GM18870 (cell line): ENCODE measurements around the gene MAGOH.

ENCODE experiments used
- ATAC-seq: cut with Tn5 transposase; IDR thresholded peaks from one replicate; pipeline ENCODE4 v1.9.1; 2021; ENCODE audit warnings: moderate library complexity; ENCODE audit not compliant: unreplicated experiment

The MAGOH gene

DNA sequence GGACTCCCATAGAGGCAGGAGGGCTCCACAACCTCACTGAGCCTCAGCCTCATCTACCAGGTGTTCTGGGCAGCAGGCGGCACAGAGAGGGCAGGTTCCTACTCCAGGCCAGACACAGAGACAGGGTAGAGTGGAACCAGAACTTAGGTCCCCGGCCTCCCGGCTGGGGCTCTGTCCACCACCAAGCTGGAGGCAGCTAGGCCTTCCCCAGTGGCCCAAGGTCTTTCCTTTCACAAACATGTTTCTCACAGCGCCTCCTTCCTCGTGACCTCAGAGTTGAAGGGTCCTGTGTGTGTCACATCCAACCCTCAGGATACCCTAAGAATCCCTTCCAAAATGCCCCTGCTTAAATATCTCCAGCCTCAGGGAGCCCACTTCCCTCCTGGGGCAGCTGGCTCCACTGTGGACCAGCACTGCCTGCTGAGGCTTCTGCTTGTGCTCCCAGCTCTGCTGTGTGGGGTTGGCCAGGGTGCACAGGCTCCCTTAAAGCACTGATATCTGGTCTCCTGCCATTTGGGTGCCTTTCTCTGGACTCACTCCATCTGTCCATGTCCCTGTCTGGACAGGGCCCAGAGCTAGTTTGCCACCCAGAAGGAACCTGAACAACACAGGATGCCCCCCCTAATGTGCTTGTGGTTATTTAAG, 33.2 kb upstream of the MAGOH start:
- no peak for ATAC-seq

DNA sequence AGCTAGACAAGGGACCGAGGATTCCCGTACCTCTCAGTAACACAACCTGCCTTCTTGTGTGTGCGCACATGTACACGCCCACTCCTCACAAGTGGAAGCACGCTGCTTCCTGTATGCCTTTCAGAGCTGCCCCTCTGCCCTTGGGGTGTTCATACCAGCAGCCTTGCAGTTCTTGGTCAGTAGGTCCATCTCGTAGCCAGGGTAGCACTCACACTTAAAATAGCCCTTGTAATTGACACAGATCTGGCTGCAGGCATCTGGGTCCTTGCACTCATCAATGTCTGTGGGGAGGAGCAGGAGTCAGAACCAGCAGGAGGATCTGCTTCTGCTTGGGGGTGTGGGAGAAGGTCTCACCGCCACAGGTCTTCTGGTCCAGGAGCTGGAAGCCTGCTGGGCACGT, 32.6 kb upstream of the MAGOH start:
- no peak for ATAC-seq

GRCh38 chr1:53270107-53270506, 31.8 kb upstream of the MAGOH start:
- no peak for ATAC-seq

DNA sequence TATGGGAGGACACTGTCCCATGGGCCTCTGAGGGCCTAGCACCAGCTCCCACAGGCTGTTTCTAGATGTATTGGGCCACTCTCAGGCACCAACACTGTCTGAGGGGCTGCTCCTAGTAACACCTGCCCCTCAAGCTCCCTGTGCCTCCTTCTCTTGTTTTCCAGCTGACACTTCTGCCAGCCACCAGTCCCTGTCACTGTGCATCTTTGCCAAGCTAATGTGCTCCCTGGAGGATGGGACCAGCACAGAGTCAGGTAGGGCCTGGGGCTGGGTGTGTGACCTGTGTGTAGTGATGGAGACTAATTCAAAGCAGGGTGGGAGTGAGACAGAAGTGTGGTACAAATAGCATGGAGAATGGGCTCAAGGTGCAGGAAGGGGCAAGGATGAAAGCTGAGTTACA, 29.4 kb upstream of the MAGOH start:
- ATAC-seq: no peak

DNA sequence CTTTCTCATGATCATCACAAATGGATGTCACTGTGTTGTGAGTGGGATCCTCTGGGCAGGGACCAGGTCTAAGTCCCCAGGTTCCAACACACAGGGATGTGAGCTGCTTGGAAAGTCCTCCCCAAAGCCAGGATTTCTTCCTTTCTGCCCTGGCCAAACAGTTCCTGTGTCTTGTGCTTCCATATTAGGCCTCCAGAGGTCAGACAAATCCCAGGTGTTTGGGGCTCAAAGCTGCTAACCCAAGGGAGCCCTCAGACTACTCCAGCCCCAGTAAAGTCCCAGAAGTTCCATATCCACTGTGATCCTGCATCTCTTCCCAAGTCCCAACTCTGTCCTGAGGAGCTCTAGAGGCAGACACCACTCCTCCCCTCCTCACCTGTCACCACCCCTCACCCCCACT, 27.7 kb upstream of the MAGOH start:
- ATAC-seq: no peak

- no peak for ATAC-seq
Observed at GRCh38 chr1:53265581-53265980, 27.3 kb upstream of the MAGOH start.

GRCh38 chr1:53264048-53264447, 25.7 kb upstream of the MAGOH start:
- no peak for ATAC-seq

DNA sequence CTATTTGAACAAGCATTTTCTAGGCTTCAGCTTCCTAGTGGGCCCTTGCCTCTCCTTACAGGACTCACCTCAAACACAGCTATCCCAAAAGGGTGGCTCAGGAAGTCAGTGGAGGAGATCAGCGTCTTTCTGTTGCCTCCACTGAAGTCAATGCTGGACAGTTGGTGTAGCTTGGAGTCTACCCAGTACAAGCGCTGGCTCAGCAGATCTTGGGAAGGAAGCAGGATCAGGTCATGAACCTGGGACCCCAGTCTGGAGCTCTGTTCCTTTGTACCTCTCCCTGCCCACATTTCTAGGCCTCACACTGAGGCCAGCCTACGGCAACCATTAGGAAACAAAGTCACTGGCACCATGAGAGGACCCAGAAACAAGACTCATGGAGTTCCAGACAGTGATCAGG, 23.7 kb upstream of the MAGOH start:
- no peak for ATAC-seq

DNA sequence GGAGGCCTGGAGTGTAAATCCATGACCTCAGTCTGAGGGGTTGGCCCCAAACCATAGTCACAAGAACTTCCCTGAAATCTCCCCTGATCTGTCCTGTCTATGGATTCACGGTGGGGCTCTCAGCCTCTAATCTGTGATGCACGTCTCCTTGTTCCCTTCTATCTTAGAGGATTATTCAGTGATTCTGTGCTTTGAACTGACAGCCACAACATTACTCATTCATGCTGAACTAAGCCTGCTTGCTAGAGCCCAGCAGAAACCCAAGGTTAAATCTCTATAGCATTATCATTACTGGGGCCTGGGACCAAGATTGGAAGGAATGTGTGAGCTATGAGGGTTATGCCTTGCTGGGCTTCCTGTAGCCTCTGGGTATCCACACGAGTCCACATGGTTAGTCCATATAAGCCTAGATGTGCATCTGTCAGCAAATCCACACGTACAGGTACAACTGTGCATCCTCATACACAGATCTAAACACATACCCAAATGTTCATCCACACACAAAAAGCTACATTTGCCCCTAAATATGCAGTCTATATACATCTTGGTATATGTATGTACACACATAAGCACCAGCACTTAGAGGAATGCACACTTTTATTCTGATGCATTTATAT, 22.4 kb upstream of the MAGOH start:
- no peak for ATAC-seq

- no peak for ATAC-seq
Observed at GRCh38 chr1:53259932-53260331, 21.6 kb upstream of the MAGOH start.

GRCh38 chr1:53258216-53258615, 19.9 kb upstream of the MAGOH start:
- ATAC-seq: no peak

GRCh38 chr1:53257454-53258081, 19.2 kb upstream of the MAGOH start:
- no peak for ATAC-seq

DNA sequence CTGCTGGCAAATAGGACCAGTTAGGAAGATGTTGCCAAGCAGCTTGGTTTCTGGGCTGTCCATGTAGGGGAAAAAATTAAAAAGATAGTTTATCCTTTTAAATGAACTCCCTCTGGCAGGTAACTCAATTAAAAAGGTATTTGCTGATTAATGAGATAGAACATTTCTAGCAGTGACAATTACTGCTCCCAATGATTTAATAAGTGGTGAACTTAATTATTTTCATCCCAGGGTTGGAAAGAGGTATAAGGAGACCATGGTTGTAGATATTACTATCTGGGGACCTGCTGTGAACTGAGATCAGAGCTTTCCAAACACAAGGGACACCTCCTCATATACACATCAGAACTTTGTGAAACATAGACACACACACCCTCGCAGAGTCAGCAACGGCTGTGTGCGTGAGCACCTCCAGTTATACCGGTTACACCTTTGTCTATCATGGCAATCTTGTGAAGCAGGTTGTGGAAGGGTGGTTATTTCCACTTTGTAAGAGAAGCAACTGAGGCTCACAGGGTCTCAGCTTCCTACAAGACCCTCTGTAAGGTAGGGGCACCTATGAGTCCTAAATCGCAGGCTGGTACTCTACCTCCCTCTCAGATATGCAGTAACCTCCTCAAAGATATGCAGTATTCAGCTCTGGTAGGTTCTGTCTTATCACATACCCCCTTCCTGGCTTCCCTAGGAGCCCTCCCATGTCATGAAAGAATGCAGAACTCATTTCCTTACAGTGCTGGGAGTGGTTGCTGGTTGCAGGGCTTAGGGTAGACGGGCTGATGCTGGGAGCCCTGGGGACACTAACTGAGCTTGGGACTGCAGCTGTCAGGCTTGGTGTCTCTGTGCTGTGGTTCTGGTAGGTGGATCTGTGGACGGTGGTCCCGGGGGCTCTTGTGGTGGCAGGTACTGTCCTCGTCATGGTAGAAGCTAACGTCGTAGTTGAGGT, 18.5 kb upstream of the MAGOH start:
- no peak for ATAC-seq

DNA sequence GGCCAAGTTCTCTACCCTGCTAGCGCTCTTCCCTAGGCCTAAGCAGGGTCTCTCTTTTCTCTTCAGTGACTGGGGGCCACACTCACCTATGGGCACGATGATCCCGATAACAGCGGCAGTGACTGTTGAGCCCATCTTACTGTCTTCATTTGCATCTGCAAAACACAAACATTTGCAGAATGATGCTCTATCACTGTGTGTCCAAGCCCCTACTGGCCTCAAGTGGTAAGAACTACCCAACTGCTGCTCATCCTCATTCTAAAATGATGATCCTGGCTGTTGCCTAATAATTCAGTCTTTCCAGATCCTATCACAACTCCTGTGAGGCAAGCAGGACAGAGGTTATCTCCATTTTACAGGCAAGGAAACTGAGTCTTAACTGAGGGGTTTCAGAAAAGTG, 16.7 kb upstream of the MAGOH start:
- ATAC-seq: no peak

DNA sequence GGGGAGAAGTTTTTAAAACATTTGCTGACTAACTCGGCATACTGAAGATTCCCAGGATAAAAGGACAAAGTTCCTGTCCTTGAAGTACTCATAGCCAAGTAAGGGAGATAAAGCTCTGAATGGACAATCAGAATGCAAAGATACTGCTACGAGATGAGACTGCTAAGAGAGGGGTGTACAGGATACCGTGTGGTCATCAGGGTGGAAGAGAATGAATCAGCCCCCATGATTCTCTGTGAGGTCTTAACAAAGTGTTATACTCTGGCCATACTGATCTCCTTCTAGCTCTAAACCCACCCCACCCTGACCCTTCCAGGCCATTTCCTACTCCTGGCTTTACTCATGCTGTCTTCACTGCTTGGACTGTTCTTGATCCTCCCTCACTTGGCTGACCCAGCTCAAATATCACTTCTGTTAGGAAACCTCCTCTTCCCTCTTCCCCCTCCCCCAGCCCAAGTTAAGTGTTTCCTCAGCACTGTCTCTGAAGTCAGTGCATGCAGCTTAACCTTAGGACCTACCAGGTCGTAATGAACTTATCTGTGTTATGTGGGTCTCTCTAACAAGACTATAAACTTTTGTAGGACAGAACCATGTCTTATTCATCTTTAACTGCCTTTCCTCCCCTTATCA, 15.8 kb upstream of the MAGOH start:
- no peak for ATAC-seq

DNA sequence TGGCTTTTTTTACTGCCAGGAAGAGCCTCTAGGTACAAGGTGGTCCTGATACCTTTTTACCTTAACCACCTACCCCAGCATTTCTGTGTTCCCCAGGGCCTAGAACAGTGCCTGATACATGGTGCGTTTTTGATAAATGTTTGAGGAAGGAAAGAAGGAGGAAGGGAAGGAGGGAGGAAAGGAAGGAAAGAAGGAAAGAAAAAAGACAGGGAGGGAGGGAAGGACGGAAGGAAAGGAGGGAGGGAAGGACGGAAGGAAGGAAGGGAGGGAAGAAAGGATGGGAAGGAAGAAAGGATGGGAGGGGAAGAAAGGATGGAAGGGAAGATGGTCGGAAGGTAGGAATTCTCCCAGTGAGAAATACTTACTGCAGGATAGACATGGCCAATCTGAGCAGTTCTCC, 12.0 kb upstream of the MAGOH start:
- no peak for ATAC-seq

DNA sequence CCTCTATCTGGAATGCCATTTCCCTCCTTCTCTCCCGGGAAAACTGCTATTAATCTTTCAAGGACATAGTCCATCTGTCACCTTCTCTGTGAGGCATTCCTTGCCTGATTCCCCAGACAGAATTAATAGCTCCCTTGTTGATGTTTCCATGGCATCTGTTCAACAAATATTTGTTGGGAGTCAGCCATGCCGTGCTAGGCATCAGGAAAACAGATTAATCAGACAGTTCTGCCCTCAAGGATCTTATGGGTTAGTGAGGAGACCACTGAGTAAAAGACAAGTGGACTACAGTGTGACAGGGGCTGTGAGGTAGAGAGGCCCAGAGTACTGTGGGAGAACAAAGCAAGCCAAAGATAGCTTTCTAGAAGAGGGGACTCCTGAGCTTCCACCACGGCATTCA, 11.4 kb upstream of the MAGOH start:
- no peak for ATAC-seq

- ATAC-seq: no peak
Observed at GRCh38 chr1:53246261-53247134, 8.2 kb upstream of the MAGOH start.

- ATAC-seq: no peak
Observed at GRCh38 chr1:53244141-53244540, 5.8 kb upstream of the MAGOH start.

GRCh38 chr1:53242381-53242780, 4.1 kb upstream of the MAGOH start:
- no peak for ATAC-seq
